ENCODE results near the gene SLC37A3.

DNA sequence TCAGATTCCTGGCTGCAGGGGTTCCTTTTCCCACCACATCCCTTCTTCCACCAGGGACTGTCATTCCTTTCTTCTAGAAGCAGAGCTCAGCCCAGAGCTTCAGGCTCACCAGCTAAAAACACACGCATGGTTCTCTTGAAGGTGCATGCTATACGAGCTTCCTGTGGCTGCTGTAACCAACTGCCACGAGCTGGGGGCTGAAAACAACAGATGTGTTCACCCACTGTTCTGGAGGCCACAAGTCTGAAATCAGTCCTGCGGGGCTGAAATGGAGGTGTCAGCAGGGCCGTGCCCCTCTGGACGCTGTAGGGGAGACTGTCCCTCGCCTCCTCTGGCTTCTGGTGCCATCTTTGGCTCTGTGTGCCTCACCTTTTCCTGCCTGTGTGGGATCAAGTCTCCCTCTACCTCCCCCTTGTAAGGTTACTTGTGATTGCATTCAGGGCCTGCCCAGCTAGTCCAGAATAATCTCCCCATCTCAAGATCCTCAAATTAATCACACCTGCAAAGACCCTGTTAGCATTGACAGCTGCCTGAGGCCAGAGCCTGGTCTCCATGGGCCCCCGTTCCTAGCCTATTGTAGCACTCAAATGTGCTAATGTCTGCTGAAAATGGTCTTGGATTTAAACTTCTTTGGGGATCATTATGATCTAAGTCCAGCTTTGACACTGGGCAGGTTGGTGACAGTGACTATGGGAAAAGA is 19.3 kb upstream of the SLC37A3 start:
- TF ChIP-seq CTCF (IDR thresholded peaks at IDR 0.05; ENCODE audit: insufficient read depth, low read depth, low read length) (no peak), EZH2 (IDR thresholded peaks at IDR 0.05; ENCODE audit: insufficient read depth, low read length) (no peak)
